ENCODE results near the gene UNC119B.

Gene UNC119B

GRCh38 chr12:120680165-120680738, 30.0 kb upstream of the UNC119B start:
- ChIA-PET CTCF (no interaction called here), POLR2A (no interaction called here)
- no peaks in the 10 kb centered on the region for H3K36me3 ChIP-seq (ENCODE audit: control insufficient read depth in 2 of 2, insufficient read depth in 1 of 2, low read length in 2 of 2)
- no peaks in the 10 kb centered on the region for H3K9me3 ChIP-seq (ENCODE audit: control insufficient read depth, insufficient read depth, low read depth, low read length)
- H3K4me1 ChIP-seq (ENCODE audit: control insufficient read depth, insufficient read depth, low read length): no peaks in the 10 kb centered on the region
- TF ChIP-seq ZBTB8A (tag by site-specific recombination; IDR thresholded peaks at IDR 0.05): no peak
- no peak for TF ChIP-seq ZNF530 (tag by site-specific recombination; IDR thresholded peaks at IDR 0.05; ENCODE audit: low read depth)
- no peak for TF ChIP-seq KLF9 (tag by site-specific recombination; IDR thresholded peaks at IDR 0.05; ENCODE audit: low read depth)
- no peak for TF ChIP-seq KLF7 (tag by site-specific recombination; IDR thresholded peaks at IDR 0.05; ENCODE audit: borderline replicate concordance)
- no peak for TF ChIP-seq ZNF629 (tag by site-specific recombination; IDR thresholded peaks at IDR 0.05)
- no peak for TF ChIP-seq ZBTB48 (tag by site-specific recombination; IDR thresholded peaks at IDR 0.05)
- TF ChIP-seq ATF2 (tag by site-specific recombination; IDR thresholded peaks at IDR 0.05; ENCODE audit: low read depth): no peak
- TF ChIP-seq ZNF701 (tag by site-specific recombination; IDR thresholded peaks at IDR 0.05): no peak
- no peak for TF ChIP-seq SP2 (tag by site-specific recombination; IDR thresholded peaks at IDR 0.05)
- no peak for TF ChIP-seq ZNF391 (tag by site-specific recombination; IDR thresholded peaks at IDR 0.05; ENCODE audit: borderline replicate concordance, low read depth)
- TF ChIP-seq ZNF555 (tag by site-specific recombination; conservative IDR thresholded peaks at IDR 0.05): no peak
- TF ChIP-seq ZNF791 (tag by site-specific recombination; IDR thresholded peaks at IDR 0.05): no peak
- TF ChIP-seq ZNF670 (tag by site-specific recombination; IDR thresholded peaks at IDR 0.05; ENCODE audit: low read depth): no peak
- TF ChIP-seq ZNF398 (tag by site-specific recombination; IDR thresholded peaks at IDR 0.05): no peak
- no peak for TF ChIP-seq ZNF341 (tag by site-specific recombination; IDR thresholded peaks at IDR 0.05; ENCODE audit: low read depth)
- TF ChIP-seq ZNF280C (tag by site-specific recombination; IDR thresholded peaks at IDR 0.05): no peak
- TF ChIP-seq ZNF677 (tag by site-specific recombination; IDR thresholded peaks at IDR 0.05): no peak
- TF ChIP-seq ZSCAN18 (tag by site-specific recombination; IDR thresholded peaks at IDR 0.05): no peak
- no peak for TF ChIP-seq ZNF624 (tag by site-specific recombination; IDR thresholded peaks at IDR 0.05)
- no peak overlapping the region for H3K27ac ChIP-seq (ENCODE audit: extremely low read depth, low read depth, low read length)
- no peak overlapping the region for H3K4me3 ChIP-seq (ENCODE audit: low read depth, low read length)

DNA sequence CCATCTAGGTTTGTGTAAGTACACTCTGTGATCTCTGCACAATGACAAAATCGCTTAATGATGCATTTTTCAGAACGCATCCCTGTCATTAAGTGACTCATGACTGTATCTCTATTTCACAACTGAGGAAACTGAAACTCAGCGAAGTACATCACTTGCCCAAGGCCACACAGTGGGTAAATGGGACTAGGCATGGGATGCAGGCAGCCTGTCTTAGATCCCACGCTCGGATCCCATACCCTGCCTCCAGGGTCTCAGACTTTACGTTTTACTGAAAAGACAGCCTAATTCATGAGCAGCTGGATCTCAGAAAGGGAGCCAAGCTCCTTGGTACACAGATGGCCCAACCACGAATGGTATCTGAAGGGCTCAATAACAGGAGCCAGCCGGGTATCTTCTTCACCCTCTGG, 25.7 kb upstream of the UNC119B start:
- CTCF ChIA-PET: interaction anchor here (1.9 kb wide), 1 partner anchor 36 kb away, joined by 12 read pairs; no protein-coding TSS in a partner anchor

More for the DNA sequence above, 25.7 kb upstream of the UNC119B start:
- Histone ChIP-seq H3K27ac (ENCODE audit: extremely low read depth, low read depth, low read length) (no peak overlapping the region), H3K36me3 (ENCODE audit: control insufficient read depth in 2 of 2, insufficient read depth in 1 of 2, low read length in 2 of 2) (no peaks in the 10 kb centered on the region), H3K9me3 (ENCODE audit: control insufficient read depth, insufficient read depth, low read depth, low read length) (no peaks in the 10 kb centered on the region), H3K4me1 (ENCODE audit: control insufficient read depth, insufficient read depth, low read length) (peaks cover 6% of the 10 kb centered on the region; the same call in 1 of the 2 replicates), H3K4me3 (ENCODE audit: low read depth, low read length) (no peak overlapping the region)
- TF ChIP-seq ZNF23 (tag by site-specific recombination; IDR thresholded peaks at IDR 0.05; ENCODE audit: borderline replicate concordance) (no peak), PRDM1 (tag by site-specific recombination; IDR thresholded peaks at IDR 0.05) (no peak), ZBTB17 (tag by site-specific recombination; IDR thresholded peaks at IDR 0.05) (peak; percentile 53; the same call in 1 of the 2 replicates), ZNF521 (tag by site-specific recombination; IDR thresholded peaks at IDR 0.05) (no peak), ZNF677 (tag by site-specific recombination; IDR thresholded peaks at IDR 0.05) (no peak), ZNF792 (tag by site-specific recombination; IDR thresholded peaks at IDR 0.05) (no peak), ZNF548 (tag by site-specific recombination; IDR thresholded peaks at IDR 0.05) (no peak), SP7 (tag by site-specific recombination; IDR thresholded peaks at IDR 0.05) (peak; percentile 69)
- POLR2A ChIA-PET: no interaction called here

Data from HEK293 (cell line).